ENCODE results near the gene GREM2. TPM values are rescaled to one million over a fixed set of nuclear protein-coding genes. Genes with fewer than 3 reads are reported as not detected.

The GREM2 gene
- total and polyA plus RNA-seq, 2 donors (not counting 3 experiments of a cell fraction or from before 2014, with no cell fraction given) = not detected

DNA sequence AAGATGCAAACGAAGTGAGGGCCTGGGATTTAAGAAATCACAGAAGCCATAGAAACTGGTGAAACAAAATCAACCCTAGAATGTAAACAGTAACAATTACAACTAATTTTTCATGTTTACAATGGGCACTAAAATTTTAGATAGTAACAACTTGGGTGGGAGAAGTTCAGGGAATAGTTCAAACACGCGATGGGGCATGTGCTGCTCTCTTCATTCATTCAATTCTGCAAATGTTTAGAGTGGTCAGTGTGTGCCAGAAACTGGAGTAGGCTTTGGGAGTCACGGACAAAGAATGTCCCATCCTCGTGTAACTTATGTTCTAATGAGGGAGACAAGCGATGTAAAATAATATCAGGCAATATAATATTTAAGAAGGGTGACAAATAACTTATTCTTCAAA is 133.4 kb downstream of the GREM2 start:
- TF ChIP-seq GATA2 (IDR thresholded peaks at IDR 0.05; ENCODE audit: insufficient read depth, insufficient read length, low read depth, low read length) (no peak), POLR2A (IDR thresholded peaks at IDR 0.05; ENCODE audit: low read depth, low read length) (no peak), JUN (IDR thresholded peaks at IDR 0.05; ENCODE audit: borderline replicate concordance, insufficient read depth, insufficient read length, low read depth) (no peak), EZH2 (IDR thresholded peaks at IDR 0.05; ENCODE audit: borderline replicate concordance, low read depth, low read length, severe bottlenecking) (no peak), MYC (IDR thresholded peaks at IDR 0.05; ENCODE audit: low read depth, low read length) (no peak), POLR2AphosphoS5 (IDR thresholded peaks at IDR 0.05; ENCODE audit: insufficient read depth, low read depth, low read length) (no peak), FOS (IDR thresholded peaks at IDR 0.05; ENCODE audit: borderline replicate concordance, insufficient read depth, low read length) (no peak)
- TF ChIP-seq, protein P1, sequence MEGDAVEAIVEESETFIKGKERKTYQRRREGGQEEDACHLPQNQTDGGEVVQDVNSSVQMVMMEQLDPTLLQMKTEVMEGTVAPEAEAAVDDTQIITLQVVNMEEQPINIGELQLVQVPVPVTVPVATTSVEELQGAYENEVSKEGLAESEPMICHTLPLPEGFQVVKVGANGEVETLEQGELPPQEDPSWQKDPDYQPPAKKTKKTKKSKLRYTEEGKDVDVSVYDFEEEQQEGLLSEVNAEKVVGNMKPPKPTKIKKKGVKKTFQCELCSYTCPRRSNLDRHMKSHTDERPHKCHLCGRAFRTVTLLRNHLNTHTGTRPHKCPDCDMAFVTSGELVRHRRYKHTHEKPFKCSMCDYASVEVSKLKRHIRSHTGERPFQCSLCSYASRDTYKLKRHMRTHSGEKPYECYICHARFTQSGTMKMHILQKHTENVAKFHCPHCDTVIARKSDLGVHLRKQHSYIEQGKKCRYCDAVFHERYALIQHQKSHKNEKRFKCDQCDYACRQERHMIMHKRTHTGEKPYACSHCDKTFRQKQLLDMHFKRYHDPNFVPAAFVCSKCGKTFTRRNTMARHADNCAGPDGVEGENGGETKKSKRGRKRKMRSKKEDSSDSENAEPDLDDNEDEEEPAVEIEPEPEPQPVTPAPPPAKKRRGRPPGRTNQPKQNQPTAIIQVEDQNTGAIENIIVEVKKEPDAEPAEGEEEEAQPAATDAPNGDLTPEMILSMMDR (IDR thresholded peaks at IDR 0.05; ENCODE audit: extremely low read depth in 1 of 2, insufficient read depth in 1 of 2, low read depth in 1 of 2, low read length in 2 of 2) = no peak
- TF ChIP-seq, protein P2, sequence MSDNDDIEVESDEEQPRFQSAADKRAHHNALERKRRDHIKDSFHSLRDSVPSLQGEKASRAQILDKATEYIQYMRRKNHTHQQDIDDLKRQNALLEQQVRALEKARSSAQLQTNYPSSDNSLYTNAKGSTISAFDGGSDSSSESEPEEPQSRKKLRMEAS (IDR thresholded peaks at IDR 0.05; ENCODE audit: insufficient read depth, insufficient read length) = no peak
- no peaks in the 10 kb centered on the region for H3K27me3 ChIP-seq (ENCODE audit: control insufficient read depth in 2 of 2, insufficient read depth in 2 of 2, low read length in 2 of 2)
- no peaks in the 10 kb centered on the region for H4K20me1 ChIP-seq (replicated peaks; ENCODE audit: control insufficient read depth, extremely low read depth, insufficient read depth, low read length)
- dilution Hi-C loops (cut with MboI; ENCODE audit: extremely low pct_ligation_motif_present, low sequenced_read_pairs) = no loop called here
- H3K9ac ChIP-seq (replicated peaks; ENCODE audit: extremely low read depth, insufficient read depth, low read length) = no peak overlapping the region
- FAIRE-seq (no peak), DNase-seq (ENCODE audit: low read depth, low spot score) (no peak)
- peaks cover 3% of the 10 kb centered on the region for H3K9me3 ChIP-seq (replicated peaks; ENCODE audit: control insufficient read depth, insufficient read depth, low read length)
- no peaks in the 10 kb centered on the region for H3K79me2 ChIP-seq (ENCODE audit: control insufficient read depth, insufficient read depth, low read length)
- ChIA-PET CTCF (no interaction called here), POLR2A (no interaction called here)
- H3K36me3 ChIP-seq (ENCODE audit: control insufficient read depth in 2 of 2, extremely low read depth in 1 of 2, insufficient read depth in 2 of 2, low read length in 2 of 2) = no peaks in the 10 kb centered on the region
- no peak overlapping the region for H3K27ac ChIP-seq (ENCODE audit: insufficient read depth, low read depth, low read length)
- intact Hi-C loops (cut with micrococcal nuclease) = no loop called here
- BruUV-seq (replicated peaks) = no TSS peak
- no peak overlapping the region for H3K4me3 ChIP-seq (replicated peaks in 1 of 3; ENCODE audit: insufficient read depth in 1 of 3, low read depth in 1 of 3, low read length in 3 of 3)
- no peaks in the 10 kb centered on the region for H3K4me1 ChIP-seq (ENCODE audit: control insufficient read depth, extremely low read depth, insufficient read depth, low read length)
- no peak overlapping the region for H2AFZ ChIP-seq (ENCODE audit: low read depth, low read length)
- H3K4me2 ChIP-seq (ENCODE audit: insufficient read depth, low read length) = no peak overlapping the region
- no peaks in the 10 kb centered on the region for H3K9me1 ChIP-seq (replicated peaks; ENCODE audit: control insufficient read depth, extremely low read depth, insufficient read depth, low read length)
